ENCODE results near the gene ZC3H18. TPM values are rescaled to one million over a fixed set of nuclear protein-coding genes. Genes with fewer than 3 reads are reported as not detected.

The ZC3H18 gene
- total RNA-seq, 4 donors from 2014 or later, result 19.7 to 52.2 (median 28.1) TPM

DNA sequence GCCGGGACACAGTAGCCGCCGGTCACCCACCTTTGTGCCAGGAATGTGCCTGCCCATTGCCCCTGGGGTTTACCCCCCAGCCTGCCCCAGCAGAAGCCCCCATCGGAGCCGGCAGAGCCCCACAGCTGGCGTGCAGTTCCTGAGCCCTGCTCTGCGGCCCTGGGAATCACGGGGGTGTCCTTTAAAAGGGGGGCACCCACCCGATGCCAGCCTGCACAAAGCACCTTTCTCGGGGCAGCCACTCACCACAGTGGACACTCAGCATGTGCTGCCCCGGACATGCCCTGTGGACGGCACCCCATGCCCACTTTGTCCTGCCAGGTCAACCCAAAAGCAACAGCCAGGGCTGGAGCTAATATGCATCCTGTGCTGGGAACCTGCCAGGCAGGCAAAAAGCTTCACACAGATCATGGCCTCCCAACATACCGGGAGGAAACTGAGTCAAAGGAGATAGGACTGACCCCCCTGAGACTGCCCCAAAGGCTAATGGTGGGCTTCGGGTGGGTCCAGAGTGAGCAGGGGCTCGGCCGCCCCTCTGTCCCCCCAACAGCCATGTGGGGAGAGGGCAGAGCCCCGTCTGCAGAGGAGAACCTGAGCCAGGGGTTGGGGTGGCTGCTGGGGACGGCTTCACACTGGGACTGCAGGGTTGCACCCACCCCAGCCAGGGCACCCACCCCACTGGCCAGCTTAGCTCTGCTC is 45.8 kb upstream of the ZC3H18 start:
- H3K9me3 ChIP-seq, result no peaks in the 10 kb centered on the region
- DNase-seq (ENCODE audit: low spot score in 2 of 2), result no peak
- WGBS, 2 donors, result 31 to 53% methylated on average over 7 to 17 of the region's 18 CpGs
- H3K27me3 ChIP-seq, result peaks cover 0 to 56% of the 10 kb centered on the region in 2 donors
- H3K4me3 ChIP-seq, result no peak overlapping the region
- TF ChIP-seq POLR2A (IDR thresholded peaks at IDR 0.05) (no peak), EP300 (IDR thresholded peaks at IDR 0.05) (no peak)
- TF ChIP-seq, protein P1, sequence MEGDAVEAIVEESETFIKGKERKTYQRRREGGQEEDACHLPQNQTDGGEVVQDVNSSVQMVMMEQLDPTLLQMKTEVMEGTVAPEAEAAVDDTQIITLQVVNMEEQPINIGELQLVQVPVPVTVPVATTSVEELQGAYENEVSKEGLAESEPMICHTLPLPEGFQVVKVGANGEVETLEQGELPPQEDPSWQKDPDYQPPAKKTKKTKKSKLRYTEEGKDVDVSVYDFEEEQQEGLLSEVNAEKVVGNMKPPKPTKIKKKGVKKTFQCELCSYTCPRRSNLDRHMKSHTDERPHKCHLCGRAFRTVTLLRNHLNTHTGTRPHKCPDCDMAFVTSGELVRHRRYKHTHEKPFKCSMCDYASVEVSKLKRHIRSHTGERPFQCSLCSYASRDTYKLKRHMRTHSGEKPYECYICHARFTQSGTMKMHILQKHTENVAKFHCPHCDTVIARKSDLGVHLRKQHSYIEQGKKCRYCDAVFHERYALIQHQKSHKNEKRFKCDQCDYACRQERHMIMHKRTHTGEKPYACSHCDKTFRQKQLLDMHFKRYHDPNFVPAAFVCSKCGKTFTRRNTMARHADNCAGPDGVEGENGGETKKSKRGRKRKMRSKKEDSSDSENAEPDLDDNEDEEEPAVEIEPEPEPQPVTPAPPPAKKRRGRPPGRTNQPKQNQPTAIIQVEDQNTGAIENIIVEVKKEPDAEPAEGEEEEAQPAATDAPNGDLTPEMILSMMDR (IDR thresholded peaks at IDR 0.05), result no peak
- no peak overlapping the region for H3K27ac ChIP-seq
- peaks cover 0 to 62% (median 11%) of the 10 kb centered on the region in 4 donors for H3K4me1 ChIP-seq
- peaks cover 0 to 4% (median 0%) of the 10 kb centered on the region in 3 donors for H3K36me3 ChIP-seq

DNA sequence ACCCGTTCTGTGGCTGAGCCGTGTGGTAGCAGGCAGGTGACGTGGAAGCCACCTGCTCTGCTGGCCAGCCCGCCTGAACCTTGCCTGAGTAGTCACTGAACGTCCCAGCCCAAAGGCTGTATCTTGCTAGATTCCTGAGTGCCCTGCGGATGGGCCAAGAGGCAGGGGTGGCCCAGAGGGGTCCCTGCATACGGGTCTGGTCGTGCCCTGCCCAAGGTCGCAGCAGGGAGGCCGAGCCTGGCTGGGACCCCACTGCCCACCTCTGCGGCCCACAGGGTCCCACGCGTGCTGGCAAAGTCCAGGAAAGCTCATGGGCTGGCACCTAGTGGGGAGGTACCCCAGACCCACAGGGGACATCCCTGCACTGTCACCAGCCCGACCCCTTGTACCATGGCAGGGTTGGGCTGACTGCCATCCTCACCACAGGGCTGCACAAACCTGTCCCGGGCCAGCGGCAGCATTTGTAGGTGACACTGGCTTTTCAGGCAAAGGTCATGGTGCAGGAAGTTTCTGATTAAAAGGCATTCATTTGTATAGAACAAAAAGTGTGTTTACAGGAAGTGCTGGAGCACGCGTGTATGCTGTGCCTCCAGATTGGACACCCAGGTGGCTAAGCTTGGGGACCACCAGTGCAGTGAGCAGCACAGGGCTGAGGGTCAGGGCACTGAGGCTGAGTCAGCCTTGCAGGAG is 45.1 kb upstream of the ZC3H18 start:
- Histone ChIP-seq H3K4me1 (peaks cover 0 to 62% (median 11%) of the 10 kb centered on the region in 4 donors), H3K9me3 (no peaks in the 10 kb centered on the region), H3K27me3 (peaks cover 0 to 49% of the 10 kb centered on the region in 2 donors), H3K4me3 (no peak overlapping the region), H3K27ac (no peak overlapping the region), H3K36me3 (peaks cover 0 to 11% (median 0%) of the 10 kb centered on the region in 3 donors)
- 38 to 54% methylated on average over 11 to 12 of the region's 18 CpGs for WGBS, 2 donors
- TF ChIP-seq, protein P1 (IDR thresholded peaks at IDR 0.05), result no peak
- TF ChIP-seq POLR2A (IDR thresholded peaks at IDR 0.05) (no peak), EP300 (IDR thresholded peaks at IDR 0.05) (no peak)
- no peak for DNase-seq (ENCODE audit: low spot score in 2 of 2)

GRCh38 chr16:88525663-88525990 is 44.6 kb upstream of the ZC3H18 start:
- TF ChIP-seq EP300 (IDR thresholded peaks at IDR 0.05) (no peak), POLR2A (IDR thresholded peaks at IDR 0.05) (no peak)
- TF ChIP-seq, protein P1 (IDR thresholded peaks at IDR 0.05), result no peak
- 33% methylated on average over 17 of the region's 17 CpGs; no CpG with 5 or more reads in 1 of the 2 donors for WGBS, 2 donors
- H3K27me3 ChIP-seq, result peaks cover 0 to 44% of the 10 kb centered on the region in 2 donors
- H3K4me3 ChIP-seq, result no peak overlapping the region
- H3K4me1 ChIP-seq, result peaks cover 0 to 62% (median 11%) of the 10 kb centered on the region in 4 donors
- no peaks in the 10 kb centered on the region for H3K9me3 ChIP-seq
- H3K36me3 ChIP-seq, result peaks cover 0 to 16% (median 0%) of the 10 kb centered on the region in 3 donors
- no peak for DNase-seq (ENCODE audit: low spot score in 2 of 2)
- peak overlapping the region in 1 of 4 donors; percentile 15 for H3K27ac ChIP-seq

- H3K9me3 ChIP-seq, result no peaks in the 10 kb centered on the region
- peak overlapping the region in 1 of 4 donors; percentile 20 for H3K27ac ChIP-seq
- H3K27me3 ChIP-seq, result peaks cover 0 to 40% of the 10 kb centered on the region in 2 donors
- no peak for DNase-seq (ENCODE audit: low spot score in 2 of 2)
- 60 to 64% methylated on average over 16 to 24 of the region's 29 CpGs for WGBS, 2 donors
- no peak overlapping the region for H3K4me3 ChIP-seq
- peaks cover 0 to 62% (median 11%) of the 10 kb centered on the region in 4 donors for H3K4me1 ChIP-seq
- TF ChIP-seq, protein P1 (IDR thresholded peaks at IDR 0.05), result no peak
- no peak for TF ChIP-seq EP300 (IDR thresholded peaks at IDR 0.05)
- no peak for TF ChIP-seq POLR2A (IDR thresholded peaks at IDR 0.05)
- peaks cover 0 to 21% (median 0%) of the 10 kb centered on the region in 3 donors for H3K36me3 ChIP-seq
Measured at GRCh38 chr16:88526008-88526905, 43.9 kb upstream of the ZC3H18 start.
